IMR-90 (cell line): Measurements from ENCODE around the gene MAOA. TPM values are rescaled to one million over a fixed set of nuclear protein-coding genes. Genes with fewer than 3 reads are reported as not detected.

ENCODE experiments used
- ATAC-seq: fragments of 200-7000 bp; cut with Tn5 transposase; 2 replicates; pipeline ENCODE4 v1.9.1; 2020; ENCODE audit warnings: low read depth, mild to moderate bottlenecking, moderate library complexity
- BruUV-seq: library from RNA; stranded (reverse); fragments of 400-500 nt; replicated peaks from 2 replicates; lab custom pipeline; 2021; lab: Mats Ljungman, UMichigan
- CTCF ChIA-PET: fragments of 300-600 bp; formaldehyde crosslinking; extraction: SDS; loops from one replicate; lab custom pipeline; 2021; ENCODE audit warnings: antibody characterized with exemption; lab: Yijun Ruan, JAX
- POLR2A ChIA-PET: fragments of 300-600 bp; sonication (Branson Sonifier 250); formaldehyde crosslinking; loops from one replicate; lab custom pipeline; 2022; ENCODE audit warnings: antibody characterized with exemption; ENCODE audit not compliant: unreplicated experiment; lab: Charles Lee
- DNase-seq: peaks from one replicate; pipeline ENCODE4 v3.0.0; 2013
- H2AFZ ChIP-seq: replicated peaks from 2 replicates; pipeline ENCODE3; 2013; ENCODE audit warnings: low read length, mild to moderate bottlenecking; ENCODE audit not compliant: poor library complexity
- H2AK5ac ChIP-seq: 2 replicates; pipeline ENCODE4 v1.6.1; 2013; ENCODE audit warnings: low read depth, low read length, inconsistent platforms
- H2AK9ac ChIP-seq: replicated peaks from 2 replicates; pipeline ENCODE3; 2013; ENCODE audit warnings: mild to moderate bottlenecking, low read depth, low read length, moderate library complexity; ENCODE audit not compliant: poor library complexity
- H2BK120ac ChIP-seq: 2 replicates; pipeline ENCODE4 v1.6.1; 2013; ENCODE audit warnings: low read depth, low read length, inconsistent platforms
- H2BK15ac ChIP-seq: 3 replicates; pipeline ENCODE4 v1.6.1; 2013; ENCODE audit warnings: low read depth, low read length, inconsistent platforms
- H2BK20ac ChIP-seq: 2 replicates; pipeline ENCODE4 v1.6.1; 2013; ENCODE audit warnings: low read depth, mild to moderate bottlenecking, inconsistent platforms, low read length, moderate library complexity
- H2BK5ac ChIP-seq: 2 replicates; pipeline ENCODE4 v1.6.1; 2013; ENCODE audit warnings: mild to moderate bottlenecking, low read depth, low read length, inconsistent platforms; ENCODE audit not compliant: poor library complexity, severe bottlenecking
- H3K14ac ChIP-seq: replicated peaks from 2 replicates; pipeline ENCODE4 v1.6.1; 2013; ENCODE audit warnings: low read depth, low read length, inconsistent platforms
- H3K18ac ChIP-seq: 2 replicates; pipeline ENCODE4 v1.6.1; 2013; ENCODE audit warnings: low read depth, low read length, control low read depth
- H3K23ac ChIP-seq: 2 replicates; pipeline ENCODE4 v1.6.1; 2013; ENCODE audit warnings: low read depth, low read length, inconsistent platforms
- H3K27ac ChIP-seq: 2 replicates; pipeline ENCODE4 v1.5.1; 2013; ENCODE audit warnings: mild to moderate bottlenecking, control low read depth, low read length; ENCODE audit not compliant: insufficient read depth
- H3K27me3 ChIP-seq: 2 replicates; pipeline ENCODE4 v1.6.1; 2013; ENCODE audit warnings: low read length; ENCODE audit not compliant: control insufficient read depth, insufficient read depth
- H3K36me3 ChIP-seq: 2 replicates; pipeline ENCODE4 v1.6.1; 2013; ENCODE audit warnings: low read length, mixed read lengths; ENCODE audit not compliant: control insufficient read depth, insufficient read depth
- H3K4ac ChIP-seq: 2 replicates; pipeline ENCODE4 v1.6.1; 2013; ENCODE audit warnings: low read depth, low read length, inconsistent platforms
- H3K4me1 ChIP-seq: 2 replicates; pipeline ENCODE4 v1.6.1; 2013; ENCODE audit warnings: low read length, mixed read lengths; ENCODE audit not compliant: control insufficient read depth, insufficient read depth
- H3K4me2 ChIP-seq: 2 replicates; pipeline ENCODE4 v1.6.1; 2013; ENCODE audit warnings: low read depth, mild to moderate bottlenecking, control low read depth, low read length, moderate library complexity
- H3K4me3 ChIP-seq: 2 replicates; pipeline ENCODE4 v1.5.1; 2013; ENCODE audit warnings: low read depth, mild to moderate bottlenecking, control low read depth, low read length, moderate library complexity; ENCODE audit not compliant: insufficient read depth
- H3K56ac ChIP-seq: 2 replicates; pipeline ENCODE4 v1.6.1; 2013; ENCODE audit warnings: low read length, inconsistent platforms; ENCODE audit not compliant: insufficient read depth; ENCODE audit errors: extremely low read depth
- H3K79me1 ChIP-seq, 2 experiments: 2 replicates each; pipeline ENCODE4 v1.6.1; 2013; ENCODE audit warnings: low read length in 2 of 2, inconsistent platforms in 1 of 2, low read depth in 1 of 2
- H3K9ac ChIP-seq: 2 replicates; pipeline ENCODE4 v1.6.1; 2013; ENCODE audit warnings: low read depth, low read length, control low read depth
- H3K9me1 ChIP-seq: 2 replicates; pipeline ENCODE4 v1.6.1; 2013; ENCODE audit warnings: low read length, inconsistent platforms; ENCODE audit not compliant: insufficient read depth
- H3K9me3 ChIP-seq: 2 replicates; pipeline ENCODE4 v1.6.1; 2013; ENCODE audit warnings: low read length; ENCODE audit not compliant: control insufficient read depth, insufficient read depth
- H4K20me1 ChIP-seq: 2 replicates; pipeline ENCODE4 v1.6.1; 2013; ENCODE audit warnings: low read length, inconsistent platforms; ENCODE audit not compliant: insufficient read depth
- H4K5ac ChIP-seq: 2 replicates; pipeline ENCODE4 v1.6.1; 2013; ENCODE audit warnings: mild to moderate bottlenecking, low read depth, low read length, control low read depth
- H4K8ac ChIP-seq, 2 experiments: 2 replicates each; pipeline ENCODE4 v1.6.1; 2013; ENCODE audit warnings: low read depth in 2 of 2, low read length in 2 of 2, control low read depth in 1 of 2, inconsistent platforms in 1 of 2
- H4K91ac ChIP-seq: 2 replicates; pipeline ENCODE4 v1.6.1; 2013; ENCODE audit warnings: low read depth, low read length, inconsistent platforms; ENCODE audit not compliant: insufficient read depth
- BHLHE40 ChIP-seq: fragments of 150-350 bp; IDR thresholded peaks from 2 replicates; pipeline ENCODE4 v1.6.1; 2016; ENCODE audit warnings: mild to moderate bottlenecking, low read depth, low read length
- CEBPB ChIP-seq: IDR thresholded peaks from 2 replicates; pipeline ENCODE4 v1.6.1; 2012; ENCODE audit warnings: low read depth, low read length, improper control_type of control experiment
- CHD1 ChIP-seq: IDR thresholded peaks from 2 replicates; pipeline ENCODE4 v1.6.1; 2012; ENCODE audit warnings: low read depth, low read length, improper control_type of control experiment
- CTCF ChIP-seq: conservative IDR thresholded peaks from 2 replicates; pipeline ENCODE4 v1.5.1; 2012; ENCODE audit warnings: mild to moderate bottlenecking, low read depth, low read length, improper control_type of control experiment
- ELK1 ChIP-seq: fragments of 150-350 bp; IDR thresholded peaks from 2 replicates; pipeline ENCODE4 v1.6.1; 2016; ENCODE audit warnings: low read depth, mild to moderate bottlenecking, low read length, moderate library complexity, borderline replicate concordance
- FOS ChIP-seq: fragments of 150-350 bp; IDR thresholded peaks from 2 replicates; pipeline ENCODE4 v1.6.1; 2016; ENCODE audit warnings: low read depth, low read length
- MAFK ChIP-seq: IDR thresholded peaks from 2 replicates; pipeline ENCODE4 v1.6.1; 2012; ENCODE audit warnings: low read depth, low read length, improper control_type of control experiment
- MAZ ChIP-seq: IDR thresholded peaks from 2 replicates; pipeline ENCODE4 v1.6.1; 2012; ENCODE audit warnings: low read depth, mild to moderate bottlenecking, low read length, improper control_type of control experiment, moderate library complexity, borderline replicate concordance
- MXI1 ChIP-seq: IDR thresholded peaks from 2 replicates; pipeline ENCODE4 v1.6.1; 2012; ENCODE audit warnings: low read depth, mild to moderate bottlenecking, low read length, moderate library complexity, borderline replicate concordance
- NFE2L2 ChIP-seq: fragments of 150-350 bp; IDR thresholded peaks from 2 replicates; pipeline ENCODE4 v1.6.1; 2016; ENCODE audit warnings: low read depth, mild to moderate bottlenecking, low read length
- POLR2A ChIP-seq: IDR thresholded peaks from 2 replicates; pipeline ENCODE4 v1.6.1; 2012; ENCODE audit warnings: mild to moderate bottlenecking, low read depth, low read length
- RAD21 ChIP-seq: IDR thresholded peaks from 2 replicates; pipeline ENCODE4 v1.6.1; 2012; ENCODE audit warnings: low read length, improper control_type of control experiment
- RCOR1 ChIP-seq: IDR thresholded peaks from 2 replicates; pipeline ENCODE4 v1.6.1; 2012; ENCODE audit warnings: mild to moderate bottlenecking, low read length, improper control_type of control experiment; ENCODE audit not compliant: insufficient replicate concordance
- RFX5 ChIP-seq: IDR thresholded peaks from 2 replicates; pipeline ENCODE4 v1.8.0; 2012; ENCODE audit warnings: low read depth, mild to moderate bottlenecking, low read length, moderate library complexity
- SMC3 ChIP-seq: fragments of 150-350 bp; IDR thresholded peaks from 2 replicates; pipeline ENCODE4 v1.6.1; 2016; ENCODE audit warnings: low read depth, mild to moderate bottlenecking, antibody characterized with exemption, low read length, moderate library complexity
- USF2 ChIP-seq: fragments of 150-350 bp; IDR thresholded peaks from 2 replicates; pipeline ENCODE4 v1.6.1; 2017; ENCODE audit warnings: mild to moderate bottlenecking, antibody characterized with exemption, low read length, low read depth
- WGBS, 2 experiments: methylation state at CpG; one replicate each; pipeline versions ENCODE4 v1.1.5 to v1.1.7; 2013; ENCODE audit warnings: missing lambda C conversion rate in 2 of 2; ENCODE audit not compliant: insufficient read length in 1 of 2; ENCODE audit errors: extremely low coverage in 2 of 2; 5-methylcytosine and 5-hydroxymethylcytosine counted together
- dilution Hi-C: fragments of 300-500 bp; cut with HindIII; formaldehyde crosslinking; loops from one replicate; pipeline ENCODE4 v1.14.3; 2018; ENCODE audit warnings: low sequenced_read_pairs; ENCODE audit not compliant: unreplicated experiment
- in situ Hi-C: fragments of 300-500 bp; cut with MboI; formaldehyde crosslinking; loops from 3 replicates; pipeline ENCODE4 v1.14.3; 2019; ENCODE audit warnings: low sequenced_read_pairs, inconsistent platforms, mixed read lengths
- intact Hi-C: fragments of 100-400 bp; cut with micrococcal nuclease; formaldehyde crosslinking; loops from 2 replicates; pipeline ENCODE4 v1.10.0; 2022
- polyA plus RNA-seq, 3 experiments: library from polyadenylated mRNA; depleted of rRNA; stranded (reverse); fragments of >200 nt; gene quantifications; 2 replicates each; pipeline ENCODE4 v1.2.3, GENCODE V29; 2012; ENCODE audit warnings: low replicate concordance in 1 of 3
- total RNA-seq: library from RNA; depleted of rRNA; stranded (reverse); fragments of >200 nt; gene quantifications from 2 replicates; pipeline ENCODE4 v1.2.3, GENCODE V29; 2012

Gene MAOA
- total and polyA plus RNA-seq, 2 of the 4 experiments (the other 2 are of a cell fraction), result 0.14 to 0.36 TPM

GRCh38 chrX:43666311-43666912 lies 10.3 kb downstream of the MAOA start:
- no peak overlapping the region for H2AK9ac ChIP-seq
- H3K9me1 ChIP-seq, result no peaks in the 10 kb centered on the region
- ChIA-PET CTCF (no interaction called here), POLR2A (no interaction called here)
- intact Hi-C loops, result no loop called here
- H3K27me3 ChIP-seq, result no peaks in the 10 kb centered on the region; the same call in 1 of the 2 replicates
- H4K20me1 ChIP-seq, result no peaks in the 10 kb centered on the region
- H4K91ac ChIP-seq, result no peak overlapping the region
- no peak overlapping the region for H2BK5ac ChIP-seq
- H3K14ac ChIP-seq, result no peak overlapping the region
- no peak overlapping the region for H2AFZ ChIP-seq
- H3K4me2 ChIP-seq, result no peak overlapping the region
- no peak overlapping the region for H3K4ac ChIP-seq
- no peak overlapping the region for H3K27ac ChIP-seq
- no peak overlapping the region for H3K56ac ChIP-seq
- no peak overlapping the region for H3K18ac ChIP-seq
- H3K79me1 ChIP-seq, result no peaks in the 10 kb centered on the region
- BruUV-seq, result no TSS peak
- no peaks in the 10 kb centered on the region for H3K4me1 ChIP-seq
- H2BK15ac ChIP-seq, result no peak overlapping the region
- no peak overlapping the region for H2BK20ac ChIP-seq
- H3K9me3 ChIP-seq, result no peaks in the 10 kb centered on the region
- DNase-seq (no peak), ATAC-seq (no peak)
- TF ChIP-seq RCOR1 (no peak), RAD21 (no peak), CTCF (no peak), USF2 (no peak), MXI1 (no peak), NFE2L2 (no peak), POLR2A (no peak), RFX5 (no peak), SMC3 (no peak), MAFK (no peak), CEBPB (no peak), FOS (no peak), MAZ (no peak), CHD1 (no peak), ELK1 (no peak), BHLHE40 (no peak)
- H2AK5ac ChIP-seq, result no peak overlapping the region
- no CpG with 5 or more reads among the region's 3 CpGs for WGBS, 2 experiments
- no peak overlapping the region for H3K9ac ChIP-seq
- no peak overlapping the region for H4K8ac ChIP-seq
- no peak overlapping the region for H3K4me3 ChIP-seq
- H3K23ac ChIP-seq, result no peak overlapping the region
- H4K5ac ChIP-seq, result no peak overlapping the region
- dilution Hi-C loops, result no loop called here
- in situ Hi-C loops, result no loop called here
- no peaks in the 10 kb centered on the region for H3K36me3 ChIP-seq
- no peak overlapping the region for H2BK120ac ChIP-seq
